ENCODE measurements around the gene COG5.
"Not testable (repeated sequence)": the region's sequence is repeated elsewhere in the genome, so short reads cannot be mapped to it uniquely, and the experiment has no call there.

The COG5 gene

DNA sequence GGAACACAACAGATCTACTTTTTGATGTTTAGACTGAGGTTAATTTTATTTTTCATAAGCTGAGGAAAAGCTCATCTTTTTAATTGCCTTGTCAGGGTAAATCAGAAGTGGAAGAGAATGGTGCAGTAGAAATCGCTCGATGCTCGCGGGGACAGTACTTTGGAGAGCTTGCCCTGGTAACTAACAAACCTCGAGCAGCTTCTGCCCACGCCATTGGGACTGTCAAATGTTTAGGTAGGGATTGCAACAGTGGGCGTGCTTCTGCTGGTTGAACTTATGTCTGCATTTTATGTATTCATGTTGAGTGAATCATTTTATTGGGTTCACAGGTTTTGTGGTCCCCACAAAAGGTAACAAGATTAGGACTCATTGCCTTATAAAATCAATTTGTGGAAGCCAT lies 406.6 kb downstream of the COG5 start:
- no peak for DNase-seq (ENCODE audit: low spot score)

DNA sequence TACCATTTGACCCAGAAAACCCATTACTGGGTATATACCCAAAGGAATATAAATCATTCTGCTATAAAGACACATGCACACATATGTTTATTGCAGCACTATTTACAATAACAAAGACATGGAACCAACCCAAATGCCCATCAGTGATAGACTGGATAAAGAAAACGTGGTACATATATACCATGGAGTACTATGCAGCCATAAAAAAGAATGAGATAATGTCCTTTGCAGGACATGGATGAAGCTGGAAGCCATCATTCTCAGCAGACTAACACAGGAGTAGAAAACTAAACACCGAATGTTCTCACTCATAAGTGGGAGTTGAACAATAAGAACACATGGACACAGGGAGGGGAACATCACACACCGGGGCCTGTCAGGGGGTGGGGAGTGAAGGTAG lies 408.0 kb downstream of the COG5 start:
- DNase-seq (ENCODE audit: low spot score): not testable (repeated sequence)

- no peak for DNase-seq (ENCODE audit: low spot score)
Observed at GRCh38 chr7:107154826-107155225, 408.9 kb downstream of the COG5 start.

GRCh38 chr7:107152011-107152410 lies 411.7 kb downstream of the COG5 start:
- no peak for DNase-seq (ENCODE audit: low spot score)

All from D341Med (cell line).